ENCODE results near the gene LBH.

DNA sequence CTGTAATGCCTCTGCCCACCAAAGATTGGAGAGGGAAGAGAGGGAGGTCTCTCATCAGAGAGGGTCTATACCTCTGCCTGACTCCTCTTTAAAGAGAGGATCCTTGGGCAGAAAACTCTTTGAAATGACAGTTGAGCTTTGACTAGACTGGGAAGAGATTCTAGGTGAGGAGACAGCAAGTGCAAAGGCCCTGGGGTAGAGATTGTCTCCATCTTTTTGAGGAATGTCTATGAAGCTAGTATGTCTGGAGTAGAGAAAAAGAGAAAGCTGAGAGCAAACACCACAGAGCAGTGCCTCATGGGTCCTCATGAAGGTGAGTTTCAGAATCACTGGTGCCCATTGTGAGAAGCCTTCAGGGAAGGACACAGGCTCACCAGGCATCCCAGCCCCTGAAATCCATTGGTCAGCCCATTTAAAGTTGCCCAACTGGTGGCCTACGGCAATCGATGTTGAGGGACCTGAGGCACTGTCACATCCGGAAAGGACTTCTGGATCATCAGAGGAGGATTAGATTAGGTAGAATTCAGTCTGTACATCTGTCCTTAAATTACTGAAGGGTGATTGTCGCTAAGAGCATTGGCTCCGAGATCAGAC, 31.5 kb downstream of the LBH start:
- TF ChIP-seq, protein P1, sequence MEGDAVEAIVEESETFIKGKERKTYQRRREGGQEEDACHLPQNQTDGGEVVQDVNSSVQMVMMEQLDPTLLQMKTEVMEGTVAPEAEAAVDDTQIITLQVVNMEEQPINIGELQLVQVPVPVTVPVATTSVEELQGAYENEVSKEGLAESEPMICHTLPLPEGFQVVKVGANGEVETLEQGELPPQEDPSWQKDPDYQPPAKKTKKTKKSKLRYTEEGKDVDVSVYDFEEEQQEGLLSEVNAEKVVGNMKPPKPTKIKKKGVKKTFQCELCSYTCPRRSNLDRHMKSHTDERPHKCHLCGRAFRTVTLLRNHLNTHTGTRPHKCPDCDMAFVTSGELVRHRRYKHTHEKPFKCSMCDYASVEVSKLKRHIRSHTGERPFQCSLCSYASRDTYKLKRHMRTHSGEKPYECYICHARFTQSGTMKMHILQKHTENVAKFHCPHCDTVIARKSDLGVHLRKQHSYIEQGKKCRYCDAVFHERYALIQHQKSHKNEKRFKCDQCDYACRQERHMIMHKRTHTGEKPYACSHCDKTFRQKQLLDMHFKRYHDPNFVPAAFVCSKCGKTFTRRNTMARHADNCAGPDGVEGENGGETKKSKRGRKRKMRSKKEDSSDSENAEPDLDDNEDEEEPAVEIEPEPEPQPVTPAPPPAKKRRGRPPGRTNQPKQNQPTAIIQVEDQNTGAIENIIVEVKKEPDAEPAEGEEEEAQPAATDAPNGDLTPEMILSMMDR (IDR thresholded peaks at IDR 0.05 in 8 of 11, conservative IDR thresholded peaks at IDR 0.05 in 3 of 11), result no peak
- TF ChIP-seq POLR2A (IDR thresholded peaks at IDR 0.05), result no peak
